Thoracic aorta (tissue), 2 donors: ENCODE measurements around the gene E2F1. TPM values are rescaled to one million over a fixed set of nuclear protein-coding genes. Genes with fewer than 3 reads are reported as not detected.
"Not testable (repeated sequence)": the region's sequence is repeated elsewhere in the genome, so short reads cannot be mapped to it uniquely, and the experiment has no call there.

Experiments used
- ATAC-seq: fragments of 150-250 bp; one replicate; pipeline ENCODE4 v1.8.0; 2017; ENCODE audit warnings: low read depth; ENCODE audit not compliant: insufficient number of reproducible peaks, low FRiP score
- DNase-seq: peaks from one replicate; pipeline ENCODE4 v3.0.0-alpha.2; 2020; ENCODE audit warnings: low spot score
- H3K27ac ChIP-seq, 2 donors: fragments of 200-600 bp; sonication (generic); 1 replicate in 1 of 2; 2 replicates in 1 of 2; pipeline ENCODE4 v1.5.1; 2016; ENCODE audit warnings: mild to moderate bottlenecking in 2 of 2, moderate library complexity in 2 of 2
- H3K27me3 ChIP-seq: fragments of 200-600 bp; sonication (generic); replicated peaks from 2 replicates; pipeline ENCODE4 v1.6.0; 2016; ENCODE audit warnings: mild to moderate bottlenecking; ENCODE audit not compliant: insufficient read depth
- H3K36me3 ChIP-seq: fragments of 200-600 bp; sonication (generic); one replicate; pipeline ENCODE4 v1.5.1; 2016
- H3K4me1 ChIP-seq, 2 donors: fragments of 200-600 bp; sonication (generic); 1 replicate in 1 of 2; 2 replicates in 1 of 2; pipeline versions ENCODE4 v1.5.1 to v1.6.0; 2016; ENCODE audit warnings: low read depth in 2 of 2, mild to moderate bottlenecking in 1 of 2; ENCODE audit not compliant: control insufficient read depth in 1 of 2
- H3K4me3 ChIP-seq: fragments of 200-600 bp; sonication (generic); 2 replicates; pipeline ENCODE4 v1.5.1; 2016; ENCODE audit warnings: mild to moderate bottlenecking
- H3K9me3 ChIP-seq: fragments of 200-600 bp; sonication (generic); 2 replicates; pipeline ENCODE4 v1.5.1; 2016
- CTCF ChIP-seq: fragments of 200-600 bp; sonication (generic); IDR thresholded peaks from one replicate; pipeline ENCODE4 v1.5.1; 2019; ENCODE audit warnings: antibody characterized with exemption
- total RNA-seq, 2 donors: library from RNA; depleted of rRNA; stranded (reverse); fragments of >200 nt; gene quantifications; one replicate each; pipeline versions ENCODE4 v1.1.0 to v1.2.3, GENCODE V29; 2016

Gene E2F1
- total RNA-seq, 2 donors from 2014 or later, result 0.68 to 0.92 TPM

GRCh38 chr20:33702861-33703260, 16.7 kb upstream of the E2F1 start:
- Histone ChIP-seq H3K36me3 (peaks cover 10% of the 10 kb centered on the region), H3K9me3 (no peaks in the 10 kb centered on the region), H3K27ac (no peak overlapping the region), H3K4me3 (no peak overlapping the region), H3K27me3 (no peaks in the 10 kb centered on the region), H3K4me1 (peaks cover 0 to under 1% of the 10 kb centered on the region in 2 donors)
- no peak for TF ChIP-seq CTCF
- no peak for ATAC-seq
- DNase-seq, result no peak

- Histone ChIP-seq H3K27ac (no peak overlapping the region), H3K4me1 (peaks cover 1 to 10% of the 10 kb centered on the region in 2 donors), H3K27me3 (no peaks in the 10 kb centered on the region), H3K4me3 (no peak overlapping the region), H3K36me3 (peaks cover 4% of the 10 kb centered on the region), H3K9me3 (no peaks in the 10 kb centered on the region)
- ATAC-seq (no peak), DNase-seq (no peak)
- TF ChIP-seq CTCF, result no peak
Measured at GRCh38 chr20:33701629-33702450, 15.7 kb upstream of the E2F1 start.

- not testable (repeated sequence) for H3K4me3 ChIP-seq, H3K27me3 ChIP-seq, H3K27ac ChIP-seq, H3K9me3 ChIP-seq, H3K36me3 ChIP-seq, DNase-seq, ATAC-seq
- peaks cover 5 to 20% of the 10 kb centered on the region in 2 donors for H3K4me1 ChIP-seq
Measured at GRCh38 chr20:33700696-33701441, 14.7 kb upstream of the E2F1 start.

- H3K27ac ChIP-seq, H3K27me3 ChIP-seq, H3K36me3 ChIP-seq, H3K4me3 ChIP-seq, H3K9me3 ChIP-seq, ATAC-seq, DNase-seq: not testable (repeated sequence)
- H3K4me1 ChIP-seq, result peaks cover 15 to 37% of the 10 kb centered on the region in 2 donors
Measured at GRCh38 chr20:33698966-33699365, 12.8 kb upstream of the E2F1 start.

- H3K27ac ChIP-seq, result peak overlapping the region in 1 of 2 donors; percentile 50
- DNase-seq, result no peak
- ATAC-seq, result no peak
Measured at GRCh38 chr20:33697129-33697528, 10.9 kb upstream of the E2F1 start.

More at GRCh38 chr20:33697129-33697528, 10.9 kb upstream of the E2F1 start:
- H3K27me3 ChIP-seq, result no peaks in the 10 kb centered on the region
- no peak overlapping the region for H3K4me3 ChIP-seq
- H3K36me3 ChIP-seq, result no peaks in the 10 kb centered on the region
- peaks cover 20 to 46% of the 10 kb centered on the region in 2 donors for H3K4me1 ChIP-seq
- no peak for TF ChIP-seq CTCF
- no peaks in the 10 kb centered on the region for H3K9me3 ChIP-seq
